ENCODE measurements around the gene LRRC7. TPM values are rescaled to one million over a fixed set of nuclear protein-coding genes. Genes with fewer than 3 reads are reported as not detected.

Gene LRRC7
- total and polyA plus RNA-seq, 2 experiments from 2014 or later: 0.99 to 1.8 TPM

DNA sequence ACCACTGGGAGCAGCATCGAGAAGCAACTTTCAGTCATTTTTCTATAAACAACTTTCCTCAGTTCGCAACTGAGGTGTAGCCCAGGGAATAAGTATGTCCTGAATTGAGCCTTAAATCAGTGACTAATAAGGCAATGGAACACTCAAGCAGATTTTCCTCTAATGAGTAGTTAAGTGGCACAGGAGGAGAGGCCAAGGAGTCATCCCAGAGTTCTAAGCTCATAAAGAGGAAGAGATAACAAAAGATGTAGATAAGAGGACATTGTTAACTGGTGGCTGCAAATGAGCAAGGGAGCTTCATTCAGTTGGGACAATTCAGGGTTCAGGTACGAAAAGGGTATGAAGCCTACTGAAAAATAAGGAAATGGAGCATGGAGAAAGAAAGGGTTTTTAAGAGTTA is 573.2 kb downstream of the LRRC7 start:
- Histone ChIP-seq H3K9me2 (replicated peaks; ENCODE audit: insufficient read depth) (no peaks in the 10 kb centered on the region), H3K9me3 (ENCODE audit: low read depth) (no peaks in the 10 kb centered on the region), H3K36me3 (replicated peaks; ENCODE audit: insufficient read depth, low read depth) (no peaks in the 10 kb centered on the region), H3K27ac (no peak overlapping the region), H2AFZ (no peak overlapping the region), H3K4me2 (no peak overlapping the region), H4K20me1 (ENCODE audit: insufficient read depth, poor library complexity, severe bottlenecking) (no peaks in the 10 kb centered on the region), H3K27me3 (no peaks in the 10 kb centered on the region), H3K79me2 (no peaks in the 10 kb centered on the region), H3K4me1 (ENCODE audit: insufficient read depth) (peaks cover 4% of the 10 kb centered on the region), H3K4me3 (no peak overlapping the region)
- WGBS (ENCODE audit: low lambda C conversion rate, missing lambda C conversion rate): 69% methylated on average over 3 of the region's 3 CpGs
- peak; percentile 13 for DNase-seq (ENCODE audit: low spot score)
- TF ChIP-seq EZH2 (IDR thresholded peaks at IDR 0.05; ENCODE audit: borderline replicate concordance) (no peak), EZH2phosphoT487 (IDR thresholded peaks at IDR 0.05; ENCODE audit: low read depth, severe bottlenecking, unreplicated experiment) (no peak)
- TF ChIP-seq, protein P1, sequence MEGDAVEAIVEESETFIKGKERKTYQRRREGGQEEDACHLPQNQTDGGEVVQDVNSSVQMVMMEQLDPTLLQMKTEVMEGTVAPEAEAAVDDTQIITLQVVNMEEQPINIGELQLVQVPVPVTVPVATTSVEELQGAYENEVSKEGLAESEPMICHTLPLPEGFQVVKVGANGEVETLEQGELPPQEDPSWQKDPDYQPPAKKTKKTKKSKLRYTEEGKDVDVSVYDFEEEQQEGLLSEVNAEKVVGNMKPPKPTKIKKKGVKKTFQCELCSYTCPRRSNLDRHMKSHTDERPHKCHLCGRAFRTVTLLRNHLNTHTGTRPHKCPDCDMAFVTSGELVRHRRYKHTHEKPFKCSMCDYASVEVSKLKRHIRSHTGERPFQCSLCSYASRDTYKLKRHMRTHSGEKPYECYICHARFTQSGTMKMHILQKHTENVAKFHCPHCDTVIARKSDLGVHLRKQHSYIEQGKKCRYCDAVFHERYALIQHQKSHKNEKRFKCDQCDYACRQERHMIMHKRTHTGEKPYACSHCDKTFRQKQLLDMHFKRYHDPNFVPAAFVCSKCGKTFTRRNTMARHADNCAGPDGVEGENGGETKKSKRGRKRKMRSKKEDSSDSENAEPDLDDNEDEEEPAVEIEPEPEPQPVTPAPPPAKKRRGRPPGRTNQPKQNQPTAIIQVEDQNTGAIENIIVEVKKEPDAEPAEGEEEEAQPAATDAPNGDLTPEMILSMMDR (IDR thresholded peaks at IDR 0.05; ENCODE audit: poor library complexity): no peak

DNA sequence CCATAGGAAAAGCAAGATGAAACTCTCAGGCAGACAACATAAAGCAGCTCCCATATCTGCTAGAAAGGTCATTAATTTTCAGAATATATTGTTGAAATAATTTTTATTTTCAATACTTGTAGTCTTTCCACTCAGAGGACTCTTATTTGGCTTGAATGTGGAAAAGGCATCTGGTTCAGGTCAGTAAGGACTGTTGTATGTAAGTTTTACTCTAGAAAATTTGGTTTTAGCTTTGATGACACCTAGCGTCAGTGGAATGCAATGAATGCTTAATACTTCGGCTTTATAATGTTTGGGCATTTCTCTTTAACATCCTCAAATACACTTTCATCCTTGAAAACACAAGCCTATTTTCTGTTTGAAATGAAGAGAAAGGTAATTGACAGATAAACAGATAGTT is 574.4 kb downstream of the LRRC7 start:
- Histone ChIP-seq H3K4me2 (no peak overlapping the region), H3K79me2 (no peaks in the 10 kb centered on the region), H3K4me3 (no peak overlapping the region), H4K20me1 (ENCODE audit: insufficient read depth, poor library complexity, severe bottlenecking) (no peaks in the 10 kb centered on the region), H3K9me2 (replicated peaks; ENCODE audit: insufficient read depth) (no peaks in the 10 kb centered on the region), H3K9me3 (ENCODE audit: low read depth) (no peaks in the 10 kb centered on the region), H3K36me3 (replicated peaks; ENCODE audit: insufficient read depth, low read depth) (no peaks in the 10 kb centered on the region), H3K27me3 (no peaks in the 10 kb centered on the region), H3K27ac (no peak overlapping the region), H3K4me1 (ENCODE audit: insufficient read depth) (peaks cover 4% of the 10 kb centered on the region), H2AFZ (no peak overlapping the region)
- WGBS (ENCODE audit: low lambda C conversion rate, missing lambda C conversion rate): 50% methylated on average over 2 of the region's 2 CpGs
- TF ChIP-seq EZH2 (IDR thresholded peaks at IDR 0.05; ENCODE audit: borderline replicate concordance): no peak
- TF ChIP-seq, protein P1 (IDR thresholded peaks at IDR 0.05; ENCODE audit: poor library complexity): peak; percentile 37
- TF ChIP-seq EZH2phosphoT487 (IDR thresholded peaks at IDR 0.05; ENCODE audit: low read depth, severe bottlenecking, unreplicated experiment): no peak
- no peak for DNase-seq (ENCODE audit: low spot score)

DNA sequence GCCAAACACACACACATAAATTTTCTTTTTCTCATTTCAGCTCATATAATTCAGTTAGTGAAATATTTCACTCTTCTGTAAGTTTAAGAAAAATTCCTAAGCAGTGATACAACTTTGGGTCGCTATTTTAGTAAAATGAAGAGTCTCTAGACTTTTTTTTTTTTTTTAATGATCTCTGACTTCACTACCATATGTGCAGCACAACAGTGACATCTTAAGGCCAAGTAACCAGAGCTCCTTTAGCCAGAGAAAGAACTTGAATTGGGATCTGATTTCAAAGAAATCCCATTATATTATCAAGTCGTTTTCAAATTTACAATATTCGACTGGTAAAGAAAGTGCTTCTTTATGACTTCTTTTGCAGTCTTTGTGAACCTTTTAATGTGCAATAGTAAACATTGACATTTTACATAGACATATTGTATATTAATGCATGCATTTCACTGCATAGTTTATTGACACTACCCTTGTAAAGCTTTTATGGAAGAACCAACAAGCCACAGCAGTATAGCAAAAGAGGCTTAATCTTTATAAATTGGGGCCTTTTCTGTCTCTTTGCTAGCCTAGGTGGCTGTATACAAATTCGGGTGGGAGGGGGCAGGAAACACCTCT is 575.4 kb downstream of the LRRC7 start:
- peaks cover 4% of the 10 kb centered on the region for H3K4me1 ChIP-seq (ENCODE audit: insufficient read depth)
- H2AFZ ChIP-seq: no peak overlapping the region
- H3K4me2 ChIP-seq: no peak overlapping the region
- H3K27ac ChIP-seq: no peak overlapping the region
- no peaks in the 10 kb centered on the region for H3K27me3 ChIP-seq
- no peaks in the 10 kb centered on the region for H4K20me1 ChIP-seq (ENCODE audit: insufficient read depth, poor library complexity, severe bottlenecking)
- DNase-seq (ENCODE audit: low spot score): no peak
- H3K79me2 ChIP-seq: no peaks in the 10 kb centered on the region
- H3K36me3 ChIP-seq (replicated peaks; ENCODE audit: insufficient read depth, low read depth): no peaks in the 10 kb centered on the region
- no peak overlapping the region for H3K4me3 ChIP-seq
- TF ChIP-seq, protein P1 (IDR thresholded peaks at IDR 0.05; ENCODE audit: poor library complexity): peak; percentile 46
- TF ChIP-seq EZH2 (IDR thresholded peaks at IDR 0.05; ENCODE audit: borderline replicate concordance): no peak
- no peaks in the 10 kb centered on the region for H3K9me3 ChIP-seq (ENCODE audit: low read depth)
- WGBS (ENCODE audit: low lambda C conversion rate, missing lambda C conversion rate): 51% methylated on average over 4 of the region's 4 CpGs
- H3K9me2 ChIP-seq (replicated peaks; ENCODE audit: insufficient read depth): no peaks in the 10 kb centered on the region

DNA sequence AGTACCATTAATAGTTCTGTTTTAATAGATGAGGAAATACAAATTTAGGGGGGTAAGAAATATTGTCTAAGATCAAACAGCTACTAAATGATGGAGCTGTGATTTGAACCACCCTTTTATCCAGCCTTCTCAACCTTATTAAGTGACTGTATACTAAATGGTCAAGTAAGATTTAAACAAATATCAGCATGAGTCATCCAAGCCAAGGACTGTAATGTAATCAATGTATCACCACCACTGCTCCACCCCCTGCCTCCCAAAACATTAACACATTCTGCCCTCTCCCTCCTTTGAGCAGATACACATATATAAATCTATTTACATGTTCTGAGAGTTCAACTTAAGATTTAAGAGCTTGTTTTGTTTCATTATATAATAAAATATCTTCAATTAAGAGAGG is 578.8 kb downstream of the LRRC7 start:
- Histone ChIP-seq H3K27ac (no peak overlapping the region), H3K4me1 (ENCODE audit: insufficient read depth) (no peaks in the 10 kb centered on the region), H3K36me3 (replicated peaks; ENCODE audit: insufficient read depth, low read depth) (no peaks in the 10 kb centered on the region), H3K79me2 (no peaks in the 10 kb centered on the region), H3K9me2 (replicated peaks; ENCODE audit: insufficient read depth) (no peaks in the 10 kb centered on the region), H3K27me3 (no peaks in the 10 kb centered on the region), H4K20me1 (ENCODE audit: insufficient read depth, poor library complexity, severe bottlenecking) (no peaks in the 10 kb centered on the region), H3K4me2 (no peak overlapping the region), H3K9me3 (ENCODE audit: low read depth) (no peaks in the 10 kb centered on the region), H3K4me3 (no peak overlapping the region), H2AFZ (no peak overlapping the region)
- DNase-seq (ENCODE audit: low spot score): no peak
- TF ChIP-seq EZH2phosphoT487 (IDR thresholded peaks at IDR 0.05; ENCODE audit: low read depth, severe bottlenecking, unreplicated experiment) (no peak), EZH2 (IDR thresholded peaks at IDR 0.05; ENCODE audit: borderline replicate concordance) (no peak)
- TF ChIP-seq, protein P1 (IDR thresholded peaks at IDR 0.05; ENCODE audit: poor library complexity): no peak
